GM18502 (cell line): ENCODE results near the gene TPR.
A peak's percentile ranks its signal among the peaks of the same experiment; 100 is the strongest.
"Not testable (repeated sequence)": the region's sequence is repeated elsewhere in the genome, so short reads cannot be mapped to it uniquely, and the experiment has no call there.

ENCODE experiments used
- ATAC-seq: cut with Tn5 transposase; IDR thresholded peaks from one replicate; pipeline ENCODE4 v1.9.1; 2021; ENCODE audit warnings: mild to moderate bottlenecking; ENCODE audit not compliant: unreplicated experiment, poor library complexity

Gene TPR

DNA sequence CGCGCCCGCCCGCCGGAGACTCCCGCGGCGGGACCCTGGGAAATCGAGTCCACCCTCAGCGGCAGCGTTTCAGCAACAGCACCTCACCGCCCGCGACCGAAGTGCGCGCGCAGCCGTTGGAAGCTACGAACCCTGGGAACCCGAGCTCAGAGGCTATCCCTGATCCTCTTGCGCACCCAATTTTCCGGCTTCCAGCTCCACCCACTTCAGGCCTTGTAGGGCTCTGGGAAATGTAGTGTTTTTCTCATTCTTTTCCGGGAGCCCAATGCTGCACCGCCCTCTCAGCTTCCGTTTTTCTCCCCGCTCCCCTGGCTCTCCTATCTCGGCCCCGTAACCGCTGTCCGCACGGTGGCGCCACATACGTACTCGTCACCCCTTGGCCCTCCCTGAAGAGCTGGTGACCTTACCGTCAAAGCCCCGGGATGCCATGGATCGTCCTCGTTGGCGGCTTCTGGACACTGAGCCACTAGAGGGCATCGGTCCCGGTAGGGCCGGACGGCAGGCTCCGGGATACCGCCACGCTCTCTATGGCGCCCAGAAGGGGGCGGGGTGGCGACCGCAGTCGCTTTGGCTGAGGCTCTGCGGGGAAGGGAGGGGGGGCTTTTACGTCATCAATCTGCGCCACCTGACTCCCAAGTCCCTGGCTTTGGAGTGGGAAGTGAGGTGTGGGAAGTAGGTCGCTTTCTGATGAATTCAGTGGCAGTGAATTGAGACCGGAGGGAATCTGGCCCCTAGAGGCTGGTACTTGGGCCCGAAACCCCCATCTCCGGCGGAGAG, at the start of gene TPR, which contains the start of gene ODR4:
TSS of gene TPR (minus strand) at position 102 of the 777 bp plus-strand sequence. CDS start 225 bp downstream, outside the sequence.
TSS of gene ODR4 (plus strand) at position 687 of the 777 bp plus-strand sequence. CDS start 3,948 bp downstream, outside the sequence.
- ATAC-seq = peak; percentile 83

DNA sequence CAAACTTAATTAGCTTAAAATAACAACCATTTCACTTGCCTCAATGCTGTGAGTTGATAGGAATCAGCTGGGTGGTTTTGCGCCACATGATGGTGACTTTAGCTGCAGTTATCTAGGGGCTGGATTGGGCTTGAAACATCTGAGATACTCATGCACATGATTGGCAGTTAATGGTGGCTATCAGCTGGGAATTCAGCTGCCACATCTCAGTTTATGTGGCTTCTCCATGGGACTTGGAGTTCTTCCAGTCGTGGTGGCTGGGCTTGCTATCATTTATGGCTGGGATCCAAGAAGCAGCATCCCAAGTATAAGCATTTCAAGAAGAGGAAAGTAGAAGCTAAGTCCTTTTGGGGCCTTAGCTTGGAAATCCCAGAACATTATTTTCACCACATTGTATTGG, 49.5 kb upstream of the TPR start:
- no peak for ATAC-seq

DNA sequence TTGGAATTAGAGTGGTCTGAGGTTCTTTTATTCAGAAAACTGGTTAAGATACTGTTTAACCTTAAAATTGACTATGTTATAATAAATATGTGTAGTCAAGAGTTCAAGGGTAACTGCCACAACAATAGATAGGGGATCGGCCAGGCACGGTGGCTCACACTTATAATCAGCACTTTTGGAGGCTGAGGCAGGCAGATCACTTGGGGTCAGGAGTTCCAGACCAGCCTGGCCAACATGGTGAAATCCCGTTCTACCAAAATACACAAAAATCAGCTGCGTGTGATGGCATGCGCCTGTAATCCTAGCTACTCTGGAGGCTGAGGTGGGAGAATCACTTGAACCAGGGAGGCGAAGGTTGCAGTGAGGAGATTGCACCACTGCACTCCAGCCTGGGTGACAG, 46.4 kb upstream of the TPR start:
- ATAC-seq = no peak

DNA sequence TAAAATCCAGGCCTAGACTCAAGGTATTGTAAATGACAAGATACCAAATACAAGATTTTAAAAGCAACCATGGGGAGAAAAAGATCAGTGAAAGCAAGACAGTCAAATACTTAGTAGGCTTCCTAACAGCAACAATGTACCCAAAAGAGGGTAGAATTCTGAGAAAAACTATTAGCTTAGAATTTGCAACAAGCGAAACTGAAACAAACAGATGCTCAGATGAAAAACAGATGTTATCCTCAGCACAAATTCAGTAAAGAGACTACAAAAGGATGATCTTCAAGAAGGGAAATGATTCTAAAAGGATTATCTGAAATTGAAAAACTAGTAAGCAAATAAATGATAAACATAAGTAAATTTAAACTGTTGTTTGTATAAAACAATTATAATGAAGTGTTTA, 45.9 kb upstream of the TPR start:
- peak; percentile 94 for ATAC-seq

DNA sequence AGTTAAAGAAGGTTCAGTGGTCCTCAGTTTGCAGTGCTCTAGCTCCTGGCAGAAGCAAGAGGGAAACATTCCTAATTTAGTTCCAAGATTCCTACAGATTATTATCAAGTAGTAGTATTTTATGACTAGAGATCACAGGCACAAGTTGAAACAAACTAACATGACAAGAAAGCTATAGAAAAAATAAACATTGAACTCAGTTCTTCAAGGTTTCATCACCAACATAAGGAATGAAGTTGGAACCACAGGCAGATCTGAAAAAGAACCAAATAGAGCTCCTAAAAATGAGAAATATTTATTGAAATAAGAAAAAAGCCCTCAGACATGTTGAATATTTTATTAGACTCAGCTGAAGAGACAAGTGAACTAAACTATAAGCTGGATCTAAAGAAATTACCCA, 45.3 kb upstream of the TPR start:
- ATAC-seq = no peak

DNA sequence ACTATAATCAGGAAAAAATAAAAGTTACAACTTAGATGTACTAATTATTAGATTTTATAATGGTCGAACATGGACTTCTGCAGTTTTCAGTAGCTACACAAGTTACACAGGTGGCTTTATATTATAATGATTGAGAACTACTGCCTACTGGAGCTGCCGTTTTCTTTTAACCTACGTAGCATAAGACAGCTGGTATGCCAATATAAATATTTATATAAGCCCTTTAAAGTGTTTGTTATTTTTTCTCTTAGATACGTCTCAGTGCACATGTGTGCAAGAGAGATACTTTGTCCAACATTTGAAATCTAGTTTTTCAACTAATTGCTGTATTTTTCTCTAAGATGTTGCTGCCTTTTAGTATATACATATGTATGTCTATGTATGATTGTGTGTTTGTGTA, 43.5 kb upstream of the TPR start:
- ATAC-seq = no peak

DNA sequence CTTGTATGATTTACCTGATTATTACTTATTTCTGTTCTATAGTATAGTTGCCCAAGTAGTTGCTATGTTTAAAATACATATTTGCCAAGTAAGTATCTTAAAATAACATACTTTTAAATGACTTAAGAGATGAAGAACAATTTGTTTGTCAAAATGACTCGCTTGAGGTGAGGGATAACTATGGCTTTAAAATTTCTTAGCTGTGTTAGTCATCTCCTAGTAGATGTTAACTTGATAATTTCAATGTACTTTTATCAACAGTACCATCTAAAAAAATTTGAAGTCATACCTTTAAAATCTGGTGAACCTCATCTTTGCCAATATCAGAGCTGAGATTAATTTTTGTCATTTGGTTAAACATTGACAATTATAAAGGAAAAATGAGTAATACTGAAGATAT, 38.3 kb upstream of the TPR start:
- no peak for ATAC-seq

DNA sequence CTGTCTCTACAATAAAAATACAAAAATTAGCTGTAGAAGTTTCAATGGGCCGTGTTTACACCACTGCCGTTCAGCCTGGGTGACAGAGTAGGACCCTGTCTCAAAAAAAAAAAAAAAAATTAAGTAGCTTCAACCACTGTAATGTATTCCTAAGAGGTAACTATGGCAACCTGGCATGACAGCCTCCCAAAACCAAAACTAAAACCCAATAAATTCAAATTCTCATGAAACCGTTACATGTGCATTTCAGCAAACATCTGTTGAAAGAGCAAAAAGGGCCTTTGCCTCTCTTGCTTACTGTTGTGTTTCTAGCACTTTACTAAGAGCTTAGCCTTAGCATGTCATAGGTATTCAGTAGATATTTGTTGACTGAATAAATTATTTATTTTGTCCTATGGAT, 34.0 kb upstream of the TPR start:
- ATAC-seq = no peak

DNA sequence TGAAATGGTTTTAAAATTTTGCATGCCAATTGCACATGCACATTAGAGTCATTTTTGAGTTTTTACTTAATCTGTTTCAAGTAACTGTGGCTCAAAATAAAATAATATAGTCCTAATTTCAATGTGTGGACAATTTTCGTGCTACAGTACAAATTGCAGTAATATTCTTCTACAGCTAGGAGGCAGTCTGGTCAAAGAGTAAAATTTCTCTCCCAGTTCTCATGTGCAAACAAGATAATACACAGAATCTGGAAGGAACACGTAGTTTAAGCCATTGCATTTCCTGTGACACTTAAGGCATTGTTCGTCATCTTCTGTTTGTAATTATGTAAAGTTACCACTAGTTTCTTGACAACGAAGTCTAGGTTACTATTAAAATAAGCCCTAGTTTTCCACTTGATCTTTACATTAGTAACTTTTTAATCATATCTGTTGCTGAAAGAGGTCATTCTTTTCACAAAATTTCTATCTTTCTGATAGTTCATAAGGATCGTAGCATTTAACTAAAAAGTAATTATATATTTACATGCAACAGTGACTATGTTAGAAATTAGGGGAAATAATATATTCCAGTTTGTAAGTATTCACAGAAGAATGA, 29.5 kb upstream of the TPR start:
- ATAC-seq = peak; percentile 59

DNA sequence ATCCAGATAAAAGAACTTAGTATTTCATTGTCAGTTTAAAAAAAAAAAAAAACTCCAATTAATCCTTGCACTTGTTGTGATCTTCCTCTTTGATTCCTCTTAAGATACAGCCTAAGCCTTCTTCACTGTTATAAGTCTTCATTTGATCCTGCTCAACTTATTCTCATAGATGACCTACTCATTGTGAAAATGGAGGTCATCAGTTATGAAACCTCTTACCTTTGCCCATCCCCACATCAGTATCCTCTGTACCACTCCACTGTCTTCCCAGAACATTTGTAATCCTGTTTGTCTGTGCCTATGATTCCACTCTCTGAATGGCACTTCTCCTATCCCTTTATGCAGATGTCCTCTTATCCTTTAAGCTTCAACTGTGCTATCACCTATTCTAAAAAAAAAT, 28.6 kb upstream of the TPR start:
- no peak for ATAC-seq

DNA sequence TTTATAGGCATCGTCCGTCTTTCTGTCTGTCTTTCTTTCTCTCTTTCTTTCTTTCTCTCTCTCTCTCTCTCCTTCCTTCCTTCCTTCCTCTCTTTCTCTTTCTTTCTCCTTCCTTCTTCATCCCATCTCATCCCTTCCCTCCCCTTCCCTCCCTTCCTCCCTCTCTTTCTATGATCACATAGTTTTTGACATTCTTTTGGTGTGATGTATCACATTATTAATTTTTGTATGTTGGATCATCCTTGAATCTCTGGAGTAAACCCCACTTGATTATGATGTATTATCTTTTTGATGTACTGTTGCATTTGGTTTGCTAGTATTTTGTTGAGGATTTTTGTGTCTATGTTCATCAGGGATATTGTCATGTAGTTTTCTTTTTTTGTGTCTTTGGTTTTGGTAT, 26.4 kb upstream of the TPR start:
- not testable (repeated sequence) for ATAC-seq

DNA sequence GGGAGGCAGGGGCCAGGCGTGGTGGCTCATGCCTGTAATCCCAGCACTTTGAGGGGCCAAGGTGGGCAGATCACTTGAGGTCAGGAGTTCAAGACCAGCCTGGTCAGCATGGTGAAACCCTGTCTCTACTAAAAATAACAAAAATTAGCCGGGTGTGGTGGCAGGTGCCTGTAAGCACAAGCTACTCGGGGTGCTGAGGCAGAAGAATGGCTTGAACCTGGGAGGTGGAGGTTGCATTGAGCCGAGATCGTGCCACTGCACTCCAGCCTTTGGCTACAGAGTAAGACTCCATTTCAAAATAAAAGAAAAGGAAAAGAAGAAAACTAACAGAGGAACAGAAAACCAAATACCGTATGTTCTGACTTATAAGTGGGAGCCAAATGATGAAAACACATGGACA, 17.7 kb upstream of the TPR start:
- ATAC-seq = not testable (repeated sequence)

DNA sequence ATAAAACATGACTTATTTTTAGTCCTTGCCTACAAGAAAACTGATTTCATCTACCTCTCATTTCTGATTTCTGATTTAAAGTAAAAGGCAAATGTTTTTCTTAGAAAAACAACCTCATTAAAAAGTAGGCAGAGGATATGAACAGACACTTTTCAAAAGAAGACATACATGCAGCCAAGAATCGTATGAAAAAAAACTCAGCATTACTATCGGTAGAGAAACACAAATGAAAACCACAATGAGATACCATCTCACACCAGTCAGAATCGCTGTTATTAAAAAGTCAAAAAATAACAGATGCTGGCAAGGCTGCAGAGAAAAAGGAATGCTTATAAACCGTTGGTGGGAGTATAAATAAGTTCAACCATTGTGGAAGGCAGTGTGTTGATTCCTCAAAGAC, 16.8 kb upstream of the TPR start:
- no peak for ATAC-seq

DNA sequence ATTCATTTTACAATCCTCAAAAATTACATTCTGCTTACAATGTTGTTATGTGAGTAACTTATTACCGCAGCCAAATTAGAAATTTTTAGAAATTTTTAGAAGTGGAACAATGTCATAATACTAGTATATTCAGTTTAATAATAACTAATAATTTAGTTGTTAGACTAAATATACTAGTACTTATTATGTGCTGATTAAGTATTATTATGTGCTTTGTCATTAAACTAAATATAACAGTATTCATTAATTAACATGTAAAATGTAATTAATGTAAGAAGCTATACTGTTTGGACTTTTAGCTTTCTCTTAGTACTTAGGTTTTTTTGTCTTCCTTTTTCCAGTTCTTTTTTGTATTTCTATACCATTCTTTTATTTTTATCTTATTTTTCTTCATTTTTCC, 15.9 kb upstream of the TPR start:
- ATAC-seq = no peak

DNA sequence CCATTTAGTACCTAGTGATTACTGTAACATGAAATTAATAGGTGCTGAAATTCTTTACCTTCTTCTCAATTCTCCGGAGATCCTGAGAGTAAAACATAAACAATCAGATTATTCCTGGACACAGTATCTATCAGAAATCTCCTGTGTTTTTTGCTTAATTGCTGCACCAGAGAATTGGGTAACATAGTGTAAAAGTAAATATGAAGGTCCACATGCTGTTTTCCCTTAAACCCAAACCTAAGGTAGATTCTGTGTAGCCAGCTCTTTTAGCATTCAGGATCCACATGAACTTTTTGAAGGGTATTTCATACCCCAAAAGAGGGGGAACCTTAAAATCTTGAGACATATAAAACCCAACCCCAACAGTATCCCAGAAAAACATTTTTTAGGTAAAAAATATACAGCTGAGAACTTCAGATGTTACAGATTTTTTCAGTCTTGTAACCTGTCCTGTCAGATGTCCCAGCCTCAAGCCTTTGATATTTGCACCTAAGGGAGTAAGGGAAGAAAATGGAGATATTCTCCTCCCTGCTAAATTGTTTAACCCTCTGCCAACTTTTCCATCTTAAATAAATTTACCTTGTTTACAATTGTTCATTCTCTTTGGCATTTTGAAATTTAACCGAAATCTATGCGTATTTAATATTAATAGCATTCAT, 11.8 kb upstream of the TPR start:
- no peak for ATAC-seq

DNA sequence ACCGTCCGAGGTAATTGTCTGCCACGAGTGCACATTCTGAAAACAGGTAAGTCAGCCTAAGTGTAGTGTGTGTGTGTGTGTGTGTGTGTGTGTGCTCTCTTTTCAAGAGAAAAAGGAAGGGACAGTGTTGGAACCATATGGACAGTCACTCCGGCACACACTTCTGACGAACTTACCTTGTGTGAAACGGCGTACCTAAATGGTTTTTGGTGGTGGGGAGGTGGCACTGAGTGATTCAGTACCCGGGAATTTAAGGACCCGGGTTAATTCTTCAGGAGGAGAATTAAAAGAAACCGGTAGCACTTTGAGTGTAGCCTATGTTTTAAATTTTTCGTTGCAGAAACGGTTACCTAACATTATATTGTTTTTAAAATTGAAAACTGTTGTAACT, 871 bp upstream of the TPR start:
- no peak for ATAC-seq

DNA sequence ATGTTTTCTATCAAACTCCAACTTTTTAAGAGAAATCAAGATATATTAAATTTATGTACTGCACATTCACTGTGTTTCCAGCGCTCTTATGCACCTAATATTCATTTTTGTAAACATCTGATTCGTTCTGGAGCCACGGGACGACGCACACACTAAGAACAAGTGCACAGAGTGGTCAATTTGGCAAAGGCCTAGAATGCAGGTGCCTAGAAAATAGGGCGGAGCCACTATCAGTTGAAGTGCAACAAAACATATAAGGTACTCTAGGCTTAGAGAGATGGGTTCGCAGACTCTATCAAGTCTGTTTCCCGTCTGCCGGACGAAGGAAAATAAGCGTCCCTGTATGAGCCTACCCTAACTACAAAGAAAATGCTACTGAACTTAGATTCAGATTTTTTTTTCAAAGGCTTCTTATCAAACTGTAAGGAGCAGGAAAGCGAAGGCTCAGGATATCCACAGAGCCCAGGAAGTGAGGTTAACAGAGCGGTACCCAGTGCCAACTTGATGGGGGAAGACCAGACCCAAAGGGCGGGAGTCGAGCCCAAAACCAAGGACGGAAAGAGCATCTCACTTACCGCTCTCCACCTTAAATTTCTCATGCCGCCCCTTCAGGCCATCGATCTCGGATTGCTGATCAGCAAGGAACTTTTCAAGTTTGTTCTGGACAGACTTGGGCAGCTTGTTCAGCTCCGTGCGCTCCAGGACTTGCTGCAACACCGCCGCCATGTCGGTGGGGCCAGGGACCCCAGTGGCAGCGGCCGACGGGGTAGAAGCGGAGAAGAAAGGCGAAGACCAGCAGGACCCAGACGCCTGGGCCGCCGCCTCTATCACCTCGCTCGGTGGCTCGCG, 526 bp downstream of the TPR start:
- peak; percentile 36 for ATAC-seq

DNA sequence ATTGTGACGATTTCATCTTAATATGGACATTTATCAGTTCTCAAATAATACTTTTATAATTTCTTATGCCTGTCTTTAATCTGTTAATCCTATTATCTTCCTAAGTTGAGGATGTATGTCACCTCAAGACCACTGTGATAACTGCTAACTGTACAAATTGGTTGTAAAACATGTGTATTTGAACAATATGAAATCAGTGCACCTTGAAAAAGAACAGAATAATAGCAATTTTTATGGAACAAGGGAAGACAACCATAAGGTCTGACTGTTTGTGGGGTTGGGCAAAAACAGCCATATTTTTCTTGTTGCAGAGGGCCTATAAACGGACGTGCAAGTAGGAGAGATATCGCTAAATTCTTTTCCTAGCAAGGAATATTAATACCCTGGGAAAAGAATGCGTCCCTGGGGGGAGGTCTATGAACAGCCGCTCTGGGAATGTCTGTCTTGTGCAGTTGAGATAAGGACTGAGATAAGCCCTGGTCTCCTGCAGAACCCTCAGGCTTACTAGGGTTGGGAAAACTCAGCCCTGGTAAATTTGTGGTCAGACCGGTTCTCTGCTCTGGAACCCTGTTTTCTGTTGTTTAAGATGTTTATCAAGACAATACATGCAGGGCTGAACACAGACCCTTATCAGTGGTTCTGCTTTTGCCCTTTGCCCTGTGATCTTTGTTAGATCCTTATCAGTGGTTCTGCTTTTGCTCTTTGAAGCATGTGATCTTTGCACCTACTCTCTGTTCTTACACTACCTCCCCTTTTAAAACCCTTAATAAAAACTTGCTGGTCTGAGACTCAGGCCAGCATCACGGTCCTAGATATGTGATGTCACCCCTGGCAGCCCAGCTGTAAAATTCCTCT, 27.0 kb downstream of the TPR start:
- not testable (repeated sequence) for ATAC-seq

DNA sequence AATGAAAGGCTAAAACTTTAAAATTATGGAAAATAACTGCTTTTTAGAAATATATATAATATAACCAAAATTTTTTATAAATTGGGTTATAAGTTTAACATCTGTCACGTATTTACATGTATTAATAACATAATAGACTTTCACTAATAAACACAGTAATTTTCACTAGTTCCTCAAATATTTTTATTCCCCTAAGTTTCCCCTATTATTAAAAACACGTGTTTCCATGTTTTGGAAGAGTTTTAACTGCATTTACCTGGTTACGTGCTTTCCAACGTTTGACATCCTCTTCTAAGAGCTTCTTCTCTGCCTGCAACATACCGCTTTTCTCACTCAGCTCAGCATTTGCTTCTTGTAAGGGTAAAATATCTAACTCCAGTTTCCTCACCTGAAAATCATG, 34.3 kb downstream of the TPR start:
- no peak for ATAC-seq

DNA sequence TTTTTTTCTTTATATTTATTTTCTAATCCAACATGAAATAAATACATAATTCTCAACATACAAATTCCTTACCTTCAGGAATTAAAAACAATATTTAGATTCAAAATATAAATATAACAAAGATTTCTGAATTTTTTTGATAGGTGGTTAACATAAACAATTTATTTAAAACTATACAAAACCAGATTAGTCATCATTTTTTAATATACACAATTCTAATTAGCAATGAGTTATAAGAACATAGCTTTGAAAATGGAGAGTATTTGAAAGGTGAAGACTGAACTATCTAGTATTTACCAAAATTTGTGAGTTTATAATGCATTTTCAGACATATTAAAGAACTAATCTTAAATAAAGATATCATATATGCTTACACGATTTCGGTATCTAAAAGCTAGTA, 37.5 kb downstream of the TPR start:
- ATAC-seq = no peak
